Immature natural killer cell (primary cell): ENCODE measurements around the gene SHISA5. TPM values are rescaled to one million over a fixed set of nuclear protein-coding genes. Genes with fewer than 3 reads are reported as not detected.
"Not testable (repeated sequence)": the region's sequence is repeated elsewhere in the genome, so short reads cannot be mapped to it uniquely, and the experiment has no call there.

Experiments
- DNase-seq, 3 donors: peaks; one replicate each; pipeline ENCODE4 v3.0.0; 2022; ENCODE audit warnings: mixed read lengths in 1 of 3
- H3K27ac Mint-ChIP-seq, 6 donors: one replicate each; pipeline ENCODE4 v1.8.0; 2020; ENCODE audit warnings: mixed read lengths in 6 of 6, mild to moderate bottlenecking in 5 of 6, inconsistent platforms in 4 of 6, moderate library complexity in 3 of 6
- H3K27me3 Mint-ChIP-seq, 3 donors: one replicate each; pipeline ENCODE4 v1.8.0; 2020 to 2021; ENCODE audit warnings: low read depth in 3 of 3, mild to moderate bottlenecking in 3 of 3, mixed read lengths in 3 of 3, moderate library complexity in 3 of 3, inconsistent platforms in 1 of 3
- H3K36me3 Mint-ChIP-seq, 3 donors: one replicate each; pipeline ENCODE4 v1.8.0; 2020; ENCODE audit warnings: mixed read lengths in 3 of 3, inconsistent platforms in 2 of 3, mild to moderate bottlenecking in 2 of 3
- H3K4me1 Mint-ChIP-seq, 2 donors: one replicate each; pipeline ENCODE4 v1.8.0; 2020; ENCODE audit warnings: inconsistent platforms in 2 of 2, mild to moderate bottlenecking in 2 of 2, mixed read lengths in 2 of 2, moderate library complexity in 1 of 2
- H3K4me3 Mint-ChIP-seq, 5 donors: one replicate each; pipeline ENCODE4 v1.8.0; 2020; ENCODE audit warnings: mild to moderate bottlenecking in 5 of 5, mixed read lengths in 5 of 5, inconsistent platforms in 3 of 5, moderate library complexity in 3 of 5
- H3K9me3 Mint-ChIP-seq, 6 donors: one replicate each; pipeline ENCODE4 v1.8.0; 2020; ENCODE audit warnings: mild to moderate bottlenecking in 6 of 6, mixed read lengths in 6 of 6, inconsistent platforms in 4 of 6, moderate library complexity in 3 of 6
- polyA plus RNA-seq, 3 donors: library from polyadenylated mRNA; unstranded; fragments of 300-500 nt; fragmentation: Illumina TruSeq; gene quantifications; one replicate each; pipeline ENCODE4 v1.2.3, GENCODE V29; 2021

SHISA5 gene
- 100 to 1,000 TPM; 351 to 618 (median 505) TPM for polyA plus RNA-seq

- DNase-seq: peak; percentile 51 to 63 (median 63)
- Mint-ChIP-seq H3K27me3 (peaks cover 0 to 5% (median 3%) of the 10 kb centered on the region in 3 donors), H3K4me3 (peak within 1 kb of the TSS; percentile 78 to 84 (median 80)), H3K27ac (peak within 1 kb of the TSS; percentile 70 to 90 (median 84)), H3K4me1 (peaks cover 39 to 42% of the 10 kb centered on the region in 2 donors), H3K36me3 (peaks cover 0 to 3% (median 0%) of the 10 kb centered on the region in 3 donors), H3K9me3 (no peaks in the 10 kb centered on the region)
Observed at GRCh38 chr3:48504051-48504946, at the start of gene SHISA5. Gene SHISA5, minus strand, starts transcription at chr3:48504174. Its CDS starts 80 bp downstream, at chr3:48504094.

- Mint-ChIP-seq H3K9me3 (no peaks in the 10 kb centered on the region), H3K27ac (no peak overlapping the region), H3K4me1 (peaks cover 6 to 10% of the 10 kb centered on the region in 2 donors), H3K4me3 (no peak overlapping the region), H3K36me3 (no peaks in the 10 kb centered on the region), H3K27me3 (peaks cover 2 to 6% (median 2%) of the 10 kb centered on the region in 3 donors)
- DNase-seq: no peak
Observed at GRCh38 chr3:48553361-48553760, 49.4 kb upstream of the SHISA5 start.

GRCh38 chr3:48552111-48552951 is 48.4 kb upstream of the SHISA5 start:
- H3K9me3 Mint-ChIP-seq: no peaks in the 10 kb centered on the region
- H3K4me3 Mint-ChIP-seq: no peak overlapping the region
- H3K4me1 Mint-ChIP-seq: peaks cover 0 to 7% of the 10 kb centered on the region in 2 donors
- peaks cover 2 to 6% (median 2%) of the 10 kb centered on the region in 3 donors for H3K27me3 Mint-ChIP-seq
- H3K27ac Mint-ChIP-seq: no peak overlapping the region
- H3K36me3 Mint-ChIP-seq: no peaks in the 10 kb centered on the region
- no peak for DNase-seq

- H3K36me3 Mint-ChIP-seq, H3K4me1 Mint-ChIP-seq, H3K27ac Mint-ChIP-seq, DNase-seq, H3K27me3 Mint-ChIP-seq, H3K4me3 Mint-ChIP-seq, H3K9me3 Mint-ChIP-seq: not testable (repeated sequence)
Observed at GRCh38 chr3:48551651-48552050, 47.7 kb upstream of the SHISA5 start.

- no peak overlapping the region for H3K4me3 Mint-ChIP-seq
- no peaks in the 10 kb centered on the region for H3K36me3 Mint-ChIP-seq
- DNase-seq: peak; percentile 72 to 78 (median 73)
- H3K27ac Mint-ChIP-seq: no peak overlapping the region
- H3K27me3 Mint-ChIP-seq: peaks cover 0 to 2% (median 0%) of the 10 kb centered on the region in 3 donors
- H3K9me3 Mint-ChIP-seq: no peaks in the 10 kb centered on the region
- H3K4me1 Mint-ChIP-seq: no peaks in the 10 kb centered on the region
Observed at GRCh38 chr3:48548729-48549705, 45.0 kb upstream of the SHISA5 start.

- Mint-ChIP-seq H3K4me3 (no peak overlapping the region), H3K27me3 (peaks cover 0 to 2% (median 0%) of the 10 kb centered on the region in 3 donors), H3K36me3 (no peaks in the 10 kb centered on the region), H3K4me1 (no peaks in the 10 kb centered on the region), H3K27ac (no peak overlapping the region), H3K9me3 (no peaks in the 10 kb centered on the region)
- no peak for DNase-seq
Observed at GRCh38 chr3:48548126-48548525, 44.2 kb upstream of the SHISA5 start.

GRCh38 chr3:48546203-48546829 is 42.3 kb upstream of the SHISA5 start:
- no peak overlapping the region for H3K27ac Mint-ChIP-seq
- no peaks in the 10 kb centered on the region for H3K9me3 Mint-ChIP-seq
- H3K4me3 Mint-ChIP-seq: no peak overlapping the region
- no peaks in the 10 kb centered on the region for H3K36me3 Mint-ChIP-seq
- no peaks in the 10 kb centered on the region for H3K4me1 Mint-ChIP-seq
- H3K27me3 Mint-ChIP-seq: peaks cover 0 to 2% (median 0%) of the 10 kb centered on the region in 3 donors
- DNase-seq: no peak

- H3K36me3 Mint-ChIP-seq: no peaks in the 10 kb centered on the region
- no peaks in the 10 kb centered on the region for H3K9me3 Mint-ChIP-seq
- DNase-seq: no peak
- no peak overlapping the region for H3K4me3 Mint-ChIP-seq
- no peaks in the 10 kb centered on the region for H3K4me1 Mint-ChIP-seq
- H3K27ac Mint-ChIP-seq: no peak overlapping the region
- no peaks in the 10 kb centered on the region for H3K27me3 Mint-ChIP-seq
Observed at GRCh38 chr3:48544141-48544540, 40.2 kb upstream of the SHISA5 start.

GRCh38 chr3:48543271-48543866 is 39.4 kb upstream of the SHISA5 start:
- no peaks in the 10 kb centered on the region for H3K4me1 Mint-ChIP-seq

GRCh38 chr3:48538451-48538850 is 34.5 kb upstream of the SHISA5 start:
- Mint-ChIP-seq H3K27me3 (peaks cover 0 to 3% (median 0%) of the 10 kb centered on the region in 3 donors), H3K36me3 (no peaks in the 10 kb centered on the region)

More at GRCh38 chr3:48543271-48543866, 39.4 kb upstream of the SHISA5 start:
- Mint-ChIP-seq H3K4me3 (no peak overlapping the region), H3K27me3 (no peaks in the 10 kb centered on the region), H3K36me3 (no peaks in the 10 kb centered on the region), H3K9me3 (no peaks in the 10 kb centered on the region), H3K27ac (no peak overlapping the region)
- DNase-seq: no peak

GRCh38 chr3:48536785-48537184 is 32.8 kb upstream of the SHISA5 start:
- DNase-seq: no peak
- H3K9me3 Mint-ChIP-seq: no peaks in the 10 kb centered on the region
- no peaks in the 10 kb centered on the region for H3K36me3 Mint-ChIP-seq
- no peak overlapping the region for H3K4me3 Mint-ChIP-seq
- peaks cover 0 to 4% (median 0%) of the 10 kb centered on the region in 3 donors for H3K27me3 Mint-ChIP-seq
- no peaks in the 10 kb centered on the region for H3K4me1 Mint-ChIP-seq
- no peak overlapping the region for H3K27ac Mint-ChIP-seq

More at GRCh38 chr3:48538451-48538850, 34.5 kb upstream of the SHISA5 start:
- Mint-ChIP-seq H3K9me3 (no peaks in the 10 kb centered on the region), H3K4me1 (no peaks in the 10 kb centered on the region), H3K4me3 (no peak overlapping the region), H3K27ac (no peak overlapping the region)
- no peak for DNase-seq

- Mint-ChIP-seq H3K4me1 (no peaks in the 10 kb centered on the region), H3K36me3 (no peaks in the 10 kb centered on the region), H3K4me3 (no peak overlapping the region), H3K9me3 (no peaks in the 10 kb centered on the region), H3K27ac (no peak overlapping the region), H3K27me3 (peaks cover 0 to 4% (median 0%) of the 10 kb centered on the region in 3 donors)
- DNase-seq: no peak
Observed at GRCh38 chr3:48536116-48536515, 32.1 kb upstream of the SHISA5 start.
